ACC112 (cell line): ENCODE data around the gene HSF5.

Source experiments
- H2AFZ ChIP-seq: fragments of 200-600 bp; sonication (generic); one replicate; pipeline ENCODE4 v1.6.0; 2017; ENCODE audit warnings: antibody characterized with exemption, low read length; ENCODE audit not compliant: unreplicated experiment
- H3K27ac ChIP-seq: fragments of 200-600 bp; sonication (generic); 2 replicates; pipeline ENCODE4 v1.5.1; 2014; ENCODE audit warnings: low read depth, mild to moderate bottlenecking, antibody characterized with exemption, low read length, moderate library complexity
- H3K27me3 ChIP-seq: fragments of 200-600 bp; sonication (generic); 2 replicates; pipeline ENCODE4 v1.6.1; 2014; ENCODE audit warnings: mild to moderate bottlenecking, antibody characterized with exemption, low read length, moderate library complexity, mixed read lengths; ENCODE audit not compliant: insufficient read depth
- H3K36me3 ChIP-seq: fragments of 200-600 bp; sonication (generic); 2 replicates; pipeline ENCODE4 v1.6.1; 2016; ENCODE audit warnings: mild to moderate bottlenecking, antibody characterized with exemption, low read length, moderate library complexity, mixed read lengths; ENCODE audit not compliant: insufficient read depth
- H3K4me1 ChIP-seq: fragments of 200-600 bp; sonication (generic); one replicate; pipeline ENCODE4 v1.6.1; 2016; ENCODE audit warnings: low read length, mixed read lengths; ENCODE audit not compliant: insufficient read depth, unreplicated experiment, control insufficient read depth
- H3K4me3 ChIP-seq: fragments of 200-600 bp; sonication (generic); 2 replicates; pipeline ENCODE4 v1.5.1; 2014; ENCODE audit warnings: mild to moderate bottlenecking, low read depth, low read length
- H3K79me2 ChIP-seq: fragments of 200-600 bp; sonication (generic); one replicate; pipeline ENCODE4 v1.6.0; 2016; ENCODE audit warnings: low read length; ENCODE audit not compliant: control insufficient read depth, unreplicated experiment, insufficient read depth

HSF5 gene

GRCh38 chr17:58530655-58531054 is 42.4 kb upstream of the HSF5 start:
- Histone ChIP-seq H3K36me3 (no peaks in the 10 kb centered on the region), H3K27ac (no peak overlapping the region), H3K4me3 (no peak overlapping the region), H2AFZ (no peak overlapping the region), H3K4me1 (peaks cover 48% of the 10 kb centered on the region), H3K79me2 (no peaks in the 10 kb centered on the region), H3K27me3 (peaks cover 17% of the 10 kb centered on the region)

- Histone ChIP-seq H3K4me3 (no peak overlapping the region), H3K27me3 (peaks cover 17% of the 10 kb centered on the region), H2AFZ (no peak overlapping the region), H3K79me2 (no peaks in the 10 kb centered on the region), H3K4me1 (peaks cover 46% of the 10 kb centered on the region), H3K36me3 (no peaks in the 10 kb centered on the region), H3K27ac (no peak overlapping the region)
Observed at GRCh38 chr17:58529275-58529674, 41.1 kb upstream of the HSF5 start.

- Histone ChIP-seq H3K36me3 (no peaks in the 10 kb centered on the region), H3K79me2 (no peaks in the 10 kb centered on the region), H2AFZ (no peak overlapping the region), H3K27ac (no peak overlapping the region), H3K4me3 (no peak overlapping the region), H3K27me3 (peaks cover 17% of the 10 kb centered on the region), H3K4me1 (peaks cover 44% of the 10 kb centered on the region)
Observed at GRCh38 chr17:58528443-58528842, 40.2 kb upstream of the HSF5 start.

- Histone ChIP-seq H3K4me3 (no peak overlapping the region), H3K79me2 (no peaks in the 10 kb centered on the region), H3K27ac (no peak overlapping the region), H2AFZ (no peak overlapping the region), H3K27me3 (peaks cover 15% of the 10 kb centered on the region), H3K36me3 (no peaks in the 10 kb centered on the region), H3K4me1 (peaks cover 44% of the 10 kb centered on the region)
Observed at GRCh38 chr17:58527949-58528348, 39.7 kb upstream of the HSF5 start.

GRCh38 chr17:58527306-58527705 is 39.1 kb upstream of the HSF5 start:
- no peaks in the 10 kb centered on the region for H3K36me3 ChIP-seq
- peaks cover 8% of the 10 kb centered on the region; the same call in 1 of the 2 replicates for H3K27me3 ChIP-seq
- H3K4me3 ChIP-seq = no peak overlapping the region
- no peaks in the 10 kb centered on the region for H3K79me2 ChIP-seq
- no peak overlapping the region for H3K27ac ChIP-seq
- H2AFZ ChIP-seq = no peak overlapping the region
- H3K4me1 ChIP-seq = peaks cover 40% of the 10 kb centered on the region

GRCh38 chr17:58525239-58525638 is 37.0 kb upstream of the HSF5 start:
- H2AFZ ChIP-seq = no peak overlapping the region
- H3K27ac ChIP-seq = peak overlapping the region; percentile 44
- no peaks in the 10 kb centered on the region for H3K79me2 ChIP-seq

GRCh38 chr17:58521680-58522079 is 33.5 kb upstream of the HSF5 start:
- Histone ChIP-seq H2AFZ (no peak overlapping the region), H3K36me3 (no peaks in the 10 kb centered on the region), H3K27me3 (no peaks in the 10 kb centered on the region), H3K27ac (no peak overlapping the region), H3K4me3 (no peak overlapping the region), H3K79me2 (no peaks in the 10 kb centered on the region), H3K4me1 (peaks cover 23% of the 10 kb centered on the region)

More at GRCh38 chr17:58525239-58525638, 37.0 kb upstream of the HSF5 start:
- Histone ChIP-seq H3K27me3 (no peaks in the 10 kb centered on the region), H3K36me3 (no peaks in the 10 kb centered on the region), H3K4me1 (peaks cover 37% of the 10 kb centered on the region), H3K4me3 (no peak overlapping the region)

GRCh38 chr17:58520843-58521430 is 32.7 kb upstream of the HSF5 start:
- Histone ChIP-seq H3K4me1 (peaks cover 21% of the 10 kb centered on the region), H3K27me3 (no peaks in the 10 kb centered on the region), H3K4me3 (no peak overlapping the region), H3K27ac (no peak overlapping the region), H3K79me2 (no peaks in the 10 kb centered on the region), H3K36me3 (no peaks in the 10 kb centered on the region), H2AFZ (no peak overlapping the region)

GRCh38 chr17:58517928-58518609 is 29.9 kb upstream of the HSF5 start:
- Histone ChIP-seq H2AFZ (peak overlapping the region; percentile 71), H3K36me3 (no peaks in the 10 kb centered on the region), H3K4me1 (peaks cover 11% of the 10 kb centered on the region), H3K79me2 (no peaks in the 10 kb centered on the region), H3K27ac (peak overlapping the region; percentile 68), H3K27me3 (no peaks in the 10 kb centered on the region), H3K4me3 (peak overlapping the region; percentile 78)

GRCh38 chr17:58517378-58517927 is 29.2 kb upstream of the HSF5 start:
- peaks cover 11% of the 10 kb centered on the region for H3K4me1 ChIP-seq

More at GRCh38 chr17:58517378-58517927, 29.2 kb upstream of the HSF5 start:
- H3K79me2 ChIP-seq = no peaks in the 10 kb centered on the region
- H3K4me3 ChIP-seq = peak overlapping the region; percentile 78
- no peak overlapping the region for H2AFZ ChIP-seq
- H3K36me3 ChIP-seq = no peaks in the 10 kb centered on the region
- no peaks in the 10 kb centered on the region for H3K27me3 ChIP-seq
- H3K27ac ChIP-seq = peak overlapping the region; percentile 44
